Hepatocyte (in vitro differentiated cells): ENCODE data around the gene FSHR. TPM values are rescaled to one million over a fixed set of nuclear protein-coding genes. Genes with fewer than 3 reads are reported as not detected.
A peak's percentile ranks its signal among the peaks of the same experiment; 100 is the strongest.

ENCODE experiments used
- DNase-seq: peaks from one replicate; pipeline ENCODE4 v3.0.0-alpha.2; 2016; ENCODE audit warnings: low spot score
- H2AFZ ChIP-seq: fragments of 200-600 bp; sonication (generic); 2 replicates; pipeline ENCODE4 v1.6.0; 2016; ENCODE audit warnings: antibody characterized with exemption, mild to moderate bottlenecking
- H3K27ac ChIP-seq: fragments of 200-600 bp; sonication (generic); 2 replicates; pipeline ENCODE4 v1.5.1; 2016; ENCODE audit warnings: mild to moderate bottlenecking
- H3K27me3 ChIP-seq: fragments of 200-600 bp; sonication (generic); 2 replicates; pipeline ENCODE4 v1.6.1; 2016
- H3K36me3 ChIP-seq: fragments of 200-600 bp; sonication (generic); replicated peaks from 2 replicates; pipeline ENCODE4 v1.5.1; 2016; ENCODE audit warnings: low read depth; ENCODE audit not compliant: insufficient read depth
- H3K4me1 ChIP-seq: fragments of 200-600 bp; sonication (generic); 2 replicates; pipeline ENCODE4 v1.5.1; 2016; ENCODE audit warnings: mild to moderate bottlenecking, moderate library complexity; ENCODE audit not compliant: insufficient read depth
- H3K4me2 ChIP-seq: fragments of 200-600 bp; sonication (generic); 2 replicates; pipeline ENCODE4 v1.6.0; 2016
- H3K4me3 ChIP-seq: fragments of 200-600 bp; sonication (generic); 2 replicates; pipeline ENCODE4 v1.5.1; 2016; ENCODE audit warnings: mild to moderate bottlenecking
- H3K79me2 ChIP-seq: fragments of 200-600 bp; sonication (generic); 2 replicates; pipeline ENCODE4 v1.6.0; 2017; ENCODE audit warnings: mild to moderate bottlenecking
- H3K9me2 ChIP-seq: fragments of 200-600 bp; sonication (generic); replicated peaks from 2 replicates; pipeline ENCODE4 v1.6.0; 2017; ENCODE audit warnings: mild to moderate bottlenecking; ENCODE audit not compliant: insufficient read depth
- H3K9me3 ChIP-seq: fragments of 200-600 bp; sonication (generic); 2 replicates; pipeline ENCODE4 v1.5.1; 2016; ENCODE audit warnings: low read depth, mild to moderate bottlenecking
- H4K20me1 ChIP-seq: fragments of 200-600 bp; sonication (generic); 2 replicates; pipeline ENCODE4 v1.6.0; 2016; ENCODE audit warnings: mild to moderate bottlenecking; ENCODE audit not compliant: insufficient read depth, poor library complexity, severe bottlenecking
- CTCF ChIP-seq: fragments of 200-600 bp; sonication (generic); IDR thresholded peaks from 2 replicates; pipeline ENCODE4 v1.5.1; 2016; ENCODE audit warnings: antibody characterized with exemption, mild to moderate bottlenecking; ENCODE audit not compliant: poor library complexity
- EZH2 ChIP-seq: fragments of 200-600 bp; sonication (generic); IDR thresholded peaks from 2 replicates; pipeline ENCODE4 v1.6.1; 2016; ENCODE audit warnings: antibody characterized with exemption, mild to moderate bottlenecking, borderline replicate concordance
- EZH2phosphoT487 ChIP-seq: fragments of 200-600 bp; sonication (generic); IDR thresholded peaks from one replicate; pipeline ENCODE4 v1.6.1; 2018; ENCODE audit warnings: antibody characterized with exemption, mild to moderate bottlenecking, low read depth, moderate library complexity; ENCODE audit not compliant: unreplicated experiment, severe bottlenecking
- WGBS: methylation state at CpG from one replicate; pipeline ENCODE4 v1.1.6; 2016; ENCODE audit warnings: low lambda C conversion rate; ENCODE audit errors: missing lambda C conversion rate; 5-methylcytosine and 5-hydroxymethylcytosine counted together
- polyA plus RNA-seq: library from polyadenylated mRNA; unstranded; fragments of >200 nt; fragmentation: Nextera tagmentation; extraction: Ambion mirVana; gene quantifications from 2 replicates; pipeline ENCODE4 v1.2.1, GENCODE V29; 2016
- total RNA-seq: library from RNA; depleted of rRNA; stranded (reverse); fragments of >200 nt; gene quantifications from 2 replicates; pipeline ENCODE4 v1.2.3, GENCODE V29; 2014

FSHR gene
- total and polyA plus RNA-seq, 2 experiments from 2014 or later: 0.20 to 0.40 TPM

GRCh38 chr2:49167131-49167530, 12.8 kb upstream of the FSHR start:
- no peaks in the 10 kb centered on the region for H3K4me1 ChIP-seq

GRCh38 chr2:49165662-49166061, 11.3 kb upstream of the FSHR start:
- Histone ChIP-seq H3K4me1 (no peaks in the 10 kb centered on the region), H3K4me2 (no peak overlapping the region), H3K27ac (no peak overlapping the region), H4K20me1 (no peaks in the 10 kb centered on the region), H3K4me3 (no peak overlapping the region), H3K36me3 (no peaks in the 10 kb centered on the region), H3K9me3 (no peaks in the 10 kb centered on the region), H2AFZ (no peak overlapping the region), H3K9me2 (no peaks in the 10 kb centered on the region), H3K79me2 (no peaks in the 10 kb centered on the region), H3K27me3 (no peaks in the 10 kb centered on the region)
- no peak for DNase-seq
- TF ChIP-seq EZH2 (no peak), EZH2phosphoT487 (no peak), CTCF (no peak)
- 77% methylated on average over 3 of the region's 3 CpGs for WGBS

More at GRCh38 chr2:49167131-49167530, 12.8 kb upstream of the FSHR start:
- H3K27me3 ChIP-seq: no peaks in the 10 kb centered on the region
- H3K9me3 ChIP-seq: no peaks in the 10 kb centered on the region
- DNase-seq: no peak
- no peak for TF ChIP-seq EZH2phosphoT487
- TF ChIP-seq CTCF: no peak
- TF ChIP-seq EZH2: no peak
- no peak overlapping the region for H3K4me3 ChIP-seq
- no peaks in the 10 kb centered on the region for H3K36me3 ChIP-seq
- H3K27ac ChIP-seq: no peak overlapping the region
- H2AFZ ChIP-seq: no peak overlapping the region
- H3K4me2 ChIP-seq: no peak overlapping the region
- H4K20me1 ChIP-seq: no peaks in the 10 kb centered on the region
- H3K9me2 ChIP-seq: no peaks in the 10 kb centered on the region
- no peaks in the 10 kb centered on the region for H3K79me2 ChIP-seq

GRCh38 chr2:49164729-49165128, 10.4 kb upstream of the FSHR start:
- Histone ChIP-seq H3K4me3 (no peak overlapping the region), H4K20me1 (no peaks in the 10 kb centered on the region), H3K79me2 (no peaks in the 10 kb centered on the region), H2AFZ (no peak overlapping the region), H3K4me1 (no peaks in the 10 kb centered on the region), H3K4me2 (no peak overlapping the region), H3K9me3 (no peaks in the 10 kb centered on the region), H3K36me3 (no peaks in the 10 kb centered on the region), H3K27ac (no peak overlapping the region), H3K9me2 (no peaks in the 10 kb centered on the region), H3K27me3 (no peaks in the 10 kb centered on the region)
- TF ChIP-seq CTCF: no peak
- TF ChIP-seq EZH2phosphoT487: no peak
- TF ChIP-seq EZH2: no peak
- WGBS: 95% methylated on average over 1 of the region's 1 CpG
- no peak for DNase-seq

GRCh38 chr2:49162151-49162550, 7.8 kb upstream of the FSHR start:
- H3K9me3 ChIP-seq: no peaks in the 10 kb centered on the region
- H3K9me2 ChIP-seq: no peaks in the 10 kb centered on the region
- DNase-seq: peak; percentile 7
- no peaks in the 10 kb centered on the region for H3K4me1 ChIP-seq
- H3K4me2 ChIP-seq: no peak overlapping the region
- no peak overlapping the region for H2AFZ ChIP-seq
- no peak overlapping the region for H3K27ac ChIP-seq
- H3K36me3 ChIP-seq: no peaks in the 10 kb centered on the region
- no peaks in the 10 kb centered on the region for H3K27me3 ChIP-seq
- TF ChIP-seq EZH2 (no peak), EZH2phosphoT487 (no peak), CTCF (no peak)
- no peaks in the 10 kb centered on the region for H4K20me1 ChIP-seq
- H3K79me2 ChIP-seq: no peaks in the 10 kb centered on the region
- H3K4me3 ChIP-seq: no peak overlapping the region
- WGBS: 63% methylated on average over 1 of the region's 1 CpG
